HG03066 (cell line): ENCODE results near the gene ZNF148.

Source experiments
- ATAC-seq: cut with Tn5 transposase; IDR thresholded peaks from one replicate; pipeline ENCODE4 v1.9.1; 2021; ENCODE audit warnings: low read depth; ENCODE audit not compliant: unreplicated experiment

Gene ZNF148

GRCh38 chr3:125194061-125194848, 180.9 kb downstream of the ZNF148 start:
- no peak for ATAC-seq

- ATAC-seq = peak; percentile 73
Observed at GRCh38 chr3:125192190-125193035, 182.7 kb downstream of the ZNF148 start.

GRCh38 chr3:125191730-125192129, 183.4 kb downstream of the ZNF148 start:
- peak; percentile 8 for ATAC-seq

GRCh38 chr3:125191256-125191655, 183.9 kb downstream of the ZNF148 start:
- ATAC-seq = no peak

- no peak for ATAC-seq
Observed at GRCh38 chr3:125190786-125191185, 184.3 kb downstream of the ZNF148 start.

GRCh38 chr3:125189378-125190165, 185.6 kb downstream of the ZNF148 start:
- ATAC-seq = no peak

- ATAC-seq = no peak
Observed at GRCh38 chr3:125188955-125189354, 186.2 kb downstream of the ZNF148 start.

GRCh38 chr3:125187599-125187910, 187.6 kb downstream of the ZNF148 start:
- no peak for ATAC-seq

GRCh38 chr3:125186800-125187598, 188.1 kb downstream of the ZNF148 start:
- ATAC-seq = peak; percentile 24

GRCh38 chr3:125186261-125186787, 188.8 kb downstream of the ZNF148 start:
- ATAC-seq = peak; percentile 93

- no peak for ATAC-seq
Observed at GRCh38 chr3:125185805-125186204, 189.3 kb downstream of the ZNF148 start.

GRCh38 chr3:125179884-125180240, 195.3 kb downstream of the ZNF148 start:
- ATAC-seq = no peak

GRCh38 chr3:125179143-125179883, 195.8 kb downstream of the ZNF148 start:
- ATAC-seq = no peak

GRCh38 chr3:125177746-125178145, 197.4 kb downstream of the ZNF148 start:
- no peak for ATAC-seq
